ENCODE results near the gene C21orf58.

GRCh38 chr21:46285761-46286647 lies 37.7 kb downstream of the C21orf58 start, which contains the start of gene YBEY:
- TF ChIP-seq CTCF (conservative IDR thresholded peaks at IDR 0.05; ENCODE audit: low read depth in 2 of 2) (peak; percentile 17 to 28; a peak in 3 of 4 replicates), POLR2AphosphoS5 (IDR thresholded peaks at IDR 0.05; ENCODE audit: low read depth) (peak; percentile 73), EZH2 (IDR thresholded peaks at IDR 0.05; ENCODE audit: low read depth, unreplicated experiment) (no peak), CREB1 (CRISPR knock-in tag; IDR thresholded peaks at IDR 0.05; ENCODE audit: low read depth) (peak; percentile 54)

Data from GM23338 (cell line).